ENCODE data around the gene TSC1. TPM values are rescaled to one million over a fixed set of nuclear protein-coding genes. Genes with fewer than 3 reads are reported as not detected.

Gene TSC1
- total RNA-seq, 1 donor from 2014 or later: 50.8 TPM

DNA sequence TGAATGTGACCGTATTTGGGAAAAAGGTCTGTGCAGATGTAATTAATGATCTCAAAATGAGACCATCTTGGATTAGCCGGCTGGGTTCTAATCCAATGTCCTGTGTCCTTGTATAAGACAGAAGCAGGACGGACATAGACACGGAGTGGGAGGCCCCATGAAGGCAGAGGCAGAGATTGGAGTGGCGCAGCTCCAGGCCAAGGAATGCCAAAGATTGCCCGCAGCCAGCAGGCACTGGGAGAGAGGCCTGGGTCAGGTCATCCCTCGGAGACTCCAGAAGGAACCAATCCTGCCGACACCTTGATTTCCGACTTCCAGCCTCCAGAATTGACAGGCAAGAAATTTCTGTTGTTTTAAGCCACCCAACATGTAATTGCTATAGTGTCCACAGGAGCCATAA lies 21.1 kb upstream of the TSC1 start:
- Mint-ChIP-seq H3K9me3 (ENCODE audit: unreplicated experiment) (no peaks in the 10 kb centered on the region), H3K36me3 (ENCODE audit: unreplicated experiment) (no peaks in the 10 kb centered on the region), H3K27me3 (ENCODE audit: unreplicated experiment) (peaks cover 50% of the 10 kb centered on the region), H3K4me3 (ENCODE audit: unreplicated experiment) (no peak overlapping the region), H3K4me1 (ENCODE audit: unreplicated experiment) (no peaks in the 10 kb centered on the region), H3K27ac (ENCODE audit: unreplicated experiment) (no peak overlapping the region)
- DNase-seq (ENCODE audit: extremely low spot score, unreplicated experiment): no peak
- TF ChIP-seq, protein P1, sequence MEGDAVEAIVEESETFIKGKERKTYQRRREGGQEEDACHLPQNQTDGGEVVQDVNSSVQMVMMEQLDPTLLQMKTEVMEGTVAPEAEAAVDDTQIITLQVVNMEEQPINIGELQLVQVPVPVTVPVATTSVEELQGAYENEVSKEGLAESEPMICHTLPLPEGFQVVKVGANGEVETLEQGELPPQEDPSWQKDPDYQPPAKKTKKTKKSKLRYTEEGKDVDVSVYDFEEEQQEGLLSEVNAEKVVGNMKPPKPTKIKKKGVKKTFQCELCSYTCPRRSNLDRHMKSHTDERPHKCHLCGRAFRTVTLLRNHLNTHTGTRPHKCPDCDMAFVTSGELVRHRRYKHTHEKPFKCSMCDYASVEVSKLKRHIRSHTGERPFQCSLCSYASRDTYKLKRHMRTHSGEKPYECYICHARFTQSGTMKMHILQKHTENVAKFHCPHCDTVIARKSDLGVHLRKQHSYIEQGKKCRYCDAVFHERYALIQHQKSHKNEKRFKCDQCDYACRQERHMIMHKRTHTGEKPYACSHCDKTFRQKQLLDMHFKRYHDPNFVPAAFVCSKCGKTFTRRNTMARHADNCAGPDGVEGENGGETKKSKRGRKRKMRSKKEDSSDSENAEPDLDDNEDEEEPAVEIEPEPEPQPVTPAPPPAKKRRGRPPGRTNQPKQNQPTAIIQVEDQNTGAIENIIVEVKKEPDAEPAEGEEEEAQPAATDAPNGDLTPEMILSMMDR (IDR thresholded peaks at IDR 0.05): no peak

DNA sequence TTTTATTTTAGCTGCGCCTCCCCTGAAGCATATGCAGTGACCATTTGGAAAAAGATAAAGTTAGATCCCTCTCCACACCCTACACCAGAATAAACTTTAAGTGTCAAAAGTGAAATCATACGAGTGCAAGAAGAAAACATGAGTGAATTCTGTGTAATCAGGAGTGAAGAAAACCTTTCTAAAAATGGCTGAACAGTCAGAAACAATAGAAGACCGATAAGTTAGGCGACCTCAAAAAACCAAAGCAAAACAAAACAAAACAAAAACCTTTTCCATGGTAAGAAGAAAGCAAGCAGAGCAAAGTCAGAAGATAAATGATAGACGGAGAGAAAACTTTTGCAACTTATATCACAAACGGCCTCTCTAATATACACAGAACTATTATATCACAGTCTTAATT lies 16.6 kb upstream of the TSC1 start:
- Mint-ChIP-seq H3K4me1 (ENCODE audit: unreplicated experiment) (no peaks in the 10 kb centered on the region), H3K9me3 (ENCODE audit: unreplicated experiment) (peaks cover 11% of the 10 kb centered on the region), H3K27ac (ENCODE audit: unreplicated experiment) (no peak overlapping the region), H3K36me3 (ENCODE audit: unreplicated experiment) (no peaks in the 10 kb centered on the region), H3K27me3 (ENCODE audit: unreplicated experiment) (peaks cover 32% of the 10 kb centered on the region), H3K4me3 (ENCODE audit: unreplicated experiment) (no peak overlapping the region)
- no peak for DNase-seq (ENCODE audit: extremely low spot score, unreplicated experiment)
- TF ChIP-seq, protein P1 (IDR thresholded peaks at IDR 0.05): no peak

DNA sequence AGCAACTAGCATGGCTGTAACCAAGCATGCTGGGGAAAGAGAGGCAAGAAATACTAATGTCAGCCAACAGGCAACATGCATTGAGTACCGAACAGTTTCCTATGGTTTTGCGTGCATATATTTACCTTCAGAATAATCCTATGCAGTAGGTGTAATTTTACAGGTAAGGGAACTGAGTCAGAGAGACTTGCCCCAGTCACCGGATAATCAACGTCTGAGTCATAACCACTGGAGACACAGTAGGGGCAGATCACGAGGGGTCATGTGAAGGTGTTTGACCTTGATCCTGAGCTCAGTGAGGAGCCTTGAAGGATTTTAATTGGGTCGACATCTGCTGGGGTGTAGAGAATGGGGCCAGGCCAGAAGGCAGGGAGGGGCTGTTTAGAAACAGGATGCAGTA lies 13.4 kb upstream of the TSC1 start:
- DNase-seq (ENCODE audit: extremely low spot score, unreplicated experiment): no peak
- Mint-ChIP-seq H3K9me3 (ENCODE audit: unreplicated experiment) (peaks cover 11% of the 10 kb centered on the region), H3K27ac (ENCODE audit: unreplicated experiment) (no peak overlapping the region), H3K27me3 (ENCODE audit: unreplicated experiment) (peaks cover 19% of the 10 kb centered on the region), H3K4me1 (ENCODE audit: unreplicated experiment) (no peaks in the 10 kb centered on the region), H3K4me3 (ENCODE audit: unreplicated experiment) (no peak overlapping the region), H3K36me3 (ENCODE audit: unreplicated experiment) (no peaks in the 10 kb centered on the region)
- TF ChIP-seq, protein P1 (IDR thresholded peaks at IDR 0.05): no peak

DNA sequence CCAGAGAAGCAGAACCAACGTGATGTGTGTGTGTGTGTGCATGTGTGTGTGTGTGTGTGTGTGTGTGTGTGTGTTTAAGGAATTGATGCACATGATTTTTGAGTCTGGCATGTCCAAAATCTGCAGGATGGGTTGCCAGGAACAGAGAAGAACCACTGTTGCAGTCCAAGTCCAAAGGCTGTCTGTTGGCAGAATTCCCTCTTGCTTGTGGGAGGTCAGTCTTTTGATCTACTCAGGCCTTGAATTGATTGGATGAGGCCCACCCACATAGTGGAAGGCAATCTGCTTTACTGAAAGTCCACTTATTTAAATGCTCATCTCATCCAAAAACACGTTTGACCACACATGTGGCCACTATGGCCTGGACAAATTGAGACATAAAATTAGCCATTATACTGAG lies 11.4 kb upstream of the TSC1 start:
- Mint-ChIP-seq H3K27ac (ENCODE audit: unreplicated experiment) (no peak overlapping the region), H3K4me1 (ENCODE audit: unreplicated experiment) (no peaks in the 10 kb centered on the region), H3K4me3 (ENCODE audit: unreplicated experiment) (no peak overlapping the region), H3K9me3 (ENCODE audit: unreplicated experiment) (peaks cover 11% of the 10 kb centered on the region), H3K27me3 (ENCODE audit: unreplicated experiment) (peaks cover 17% of the 10 kb centered on the region), H3K36me3 (ENCODE audit: unreplicated experiment) (no peaks in the 10 kb centered on the region)
- DNase-seq (ENCODE audit: extremely low spot score, unreplicated experiment): no peak
- TF ChIP-seq, protein P1 (IDR thresholded peaks at IDR 0.05): no peak

DNA sequence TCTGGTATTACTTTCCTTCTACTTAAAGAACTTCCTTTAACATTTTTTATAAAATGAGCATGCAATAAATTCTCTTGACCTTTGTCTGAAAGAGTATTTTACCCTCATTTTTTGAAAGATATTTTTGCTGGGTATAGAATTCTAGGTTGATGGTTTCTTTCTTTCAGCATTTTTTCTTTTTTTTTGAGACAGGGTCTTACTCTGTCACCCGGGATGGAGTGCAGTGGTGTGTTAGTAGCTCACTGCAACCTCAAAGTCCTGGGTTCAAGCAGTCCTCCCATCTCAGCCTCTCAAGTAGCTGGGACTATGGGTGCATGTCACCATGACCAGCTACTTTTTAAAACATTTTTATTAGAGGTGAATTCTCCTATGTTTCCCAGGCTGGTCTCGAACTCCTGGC lies 10.7 kb upstream of the TSC1 start:
- Mint-ChIP-seq H3K36me3 (ENCODE audit: unreplicated experiment) (no peaks in the 10 kb centered on the region), H3K27me3 (ENCODE audit: unreplicated experiment) (peaks cover 16% of the 10 kb centered on the region), H3K4me1 (ENCODE audit: unreplicated experiment) (no peaks in the 10 kb centered on the region), H3K4me3 (ENCODE audit: unreplicated experiment) (no peak overlapping the region), H3K9me3 (ENCODE audit: unreplicated experiment) (peaks cover 11% of the 10 kb centered on the region), H3K27ac (ENCODE audit: unreplicated experiment) (no peak overlapping the region)
- no peak for DNase-seq (ENCODE audit: extremely low spot score, unreplicated experiment)
- TF ChIP-seq, protein P1 (IDR thresholded peaks at IDR 0.05): no peak
